Neuronal stem cell (in vitro differentiated cells): ENCODE data around the gene OSBPL1A.
A peak's percentile ranks its signal among the peaks of the same experiment; 100 is the strongest.

Source experiments
- DNase-seq: peaks from one replicate; pipeline ENCODE4 v3.0.0-alpha.2; 2013; ENCODE audit warnings: low spot score
- H2AFZ ChIP-seq: one replicate; pipeline ENCODE4 v1.6.1; 2013; ENCODE audit warnings: mild to moderate bottlenecking, low read length, inconsistent platforms
- H2AK5ac ChIP-seq: 2 replicates; pipeline ENCODE4 v1.6.1; 2013; ENCODE audit warnings: low read depth, mild to moderate bottlenecking, inconsistent platforms, low read length, moderate library complexity, mixed read lengths
- H2BK120ac ChIP-seq: 2 replicates; pipeline ENCODE4 v1.6.1; 2013; ENCODE audit warnings: low read depth, mild to moderate bottlenecking, inconsistent platforms, low read length, moderate library complexity, mixed read lengths
- H2BK12ac ChIP-seq: one replicate; pipeline ENCODE4 v1.6.1; 2013; ENCODE audit warnings: low read length, inconsistent platforms
- H2BK15ac ChIP-seq: 2 replicates; pipeline ENCODE4 v1.6.1; 2013; ENCODE audit warnings: mild to moderate bottlenecking, low read length, inconsistent platforms, mixed read lengths
- H2BK5ac ChIP-seq: one replicate; pipeline ENCODE4 v1.6.1; 2013; ENCODE audit warnings: inconsistent platforms, mild to moderate bottlenecking, low read length, moderate library complexity
- H3K14ac ChIP-seq: one replicate; pipeline ENCODE4 v1.6.1; 2013; ENCODE audit warnings: low read length, inconsistent platforms
- H3K18ac ChIP-seq: 2 replicates; pipeline ENCODE4 v1.6.1; 2013; ENCODE audit warnings: low read length, inconsistent platforms
- H3K23ac ChIP-seq: 2 replicates; pipeline ENCODE4 v1.6.1; 2013; ENCODE audit warnings: low read depth, mild to moderate bottlenecking, mixed read lengths, low read length, inconsistent platforms; ENCODE audit not compliant: poor library complexity
- H3K27ac ChIP-seq: replicated peaks from 3 replicates; pipeline ENCODE4 v1.5.1; 2013; ENCODE audit warnings: low read length, inconsistent platforms
- H3K27me3 ChIP-seq, 3 experiments: 2 replicates each; pipeline ENCODE4 v1.6.1; 2013; ENCODE audit warnings: low read length in 3 of 3, mild to moderate bottlenecking in 2 of 3, inconsistent platforms in 1 of 3, low read depth in 1 of 3, mixed read lengths in 1 of 3, moderate library complexity in 1 of 3; ENCODE audit not compliant: control insufficient read depth in 3 of 3, insufficient read depth in 3 of 3
- H3K36me3 ChIP-seq, 2 donors: replicated peaks in 1 of 2; 2 replicates each; pipeline ENCODE4 v1.6.1; 2013; ENCODE audit warnings: low read length in 2 of 2; ENCODE audit not compliant: control insufficient read depth in 2 of 2, insufficient read depth in 2 of 2
- H3K4ac ChIP-seq: 2 replicates; pipeline ENCODE4 v1.6.1; 2013; ENCODE audit warnings: inconsistent platforms, mild to moderate bottlenecking, low read length, moderate library complexity
- H3K4me1 ChIP-seq, 2 donors: 1 replicate in 1 of 2; 2 replicates in 1 of 2; pipeline ENCODE4 v1.6.1; 2013; ENCODE audit warnings: low read length in 2 of 2, low read depth in 1 of 2; ENCODE audit not compliant: control insufficient read depth in 2 of 2, insufficient read depth in 1 of 2
- H3K4me2 ChIP-seq: one replicate; pipeline ENCODE4 v1.6.1; 2013; ENCODE audit warnings: mild to moderate bottlenecking, low read length, inconsistent platforms; ENCODE audit not compliant: insufficient read depth, poor library complexity, severe bottlenecking
- H3K4me3 ChIP-seq, 2 donors: 2 replicates each; pipeline ENCODE4 v1.5.1; 2013; ENCODE audit warnings: low read length in 2 of 2, mild to moderate bottlenecking in 2 of 2, inconsistent platforms in 1 of 2, moderate library complexity in 1 of 2
- H3K79me1 ChIP-seq: one replicate; pipeline ENCODE4 v1.6.1; 2013; ENCODE audit warnings: low read depth, mild to moderate bottlenecking, inconsistent platforms, low read length, moderate library complexity
- H3K9ac ChIP-seq: one replicate; pipeline ENCODE4 v1.6.1; 2013; ENCODE audit warnings: mild to moderate bottlenecking, low read depth, low read length, inconsistent platforms; ENCODE audit not compliant: poor library complexity
- H3K9me3 ChIP-seq, 2 donors: replicated peaks in 1 of 2; 2 replicates each; pipeline versions ENCODE3 to v1.6.1; 2013; ENCODE audit warnings: low read length in 2 of 2, mild to moderate bottlenecking in 2 of 2, inconsistent platforms in 1 of 2, low read depth in 1 of 2, mixed read lengths in 1 of 2, moderate library complexity in 1 of 2; ENCODE audit not compliant: control insufficient read depth in 2 of 2, insufficient read depth in 1 of 2
- H4K8ac ChIP-seq: one replicate; pipeline ENCODE4 v1.6.1; 2013; ENCODE audit warnings: low read depth, mild to moderate bottlenecking, inconsistent platforms, low read length, moderate library complexity
- H4K91ac ChIP-seq: one replicate; pipeline ENCODE4 v1.6.1; 2013; ENCODE audit warnings: low read length, low read depth, mild to moderate bottlenecking, inconsistent platforms; ENCODE audit not compliant: poor library complexity
- WGBS, 2 donors: extraction: QIAGEN DNeasy Blood & Tissue Kit; methylation state at CpG; one replicate each; pipeline ENCODE4 v1.1.7; 2013; ENCODE audit warnings: missing lambda C conversion rate in 2 of 2, mixed read lengths in 1 of 2; ENCODE audit not compliant: insufficient read length in 2 of 2, insufficient replicate concordance in 1 of 2; ENCODE audit errors: extremely low coverage in 2 of 2; 5-methylcytosine and 5-hydroxymethylcytosine counted together

The OSBPL1A gene

DNA sequence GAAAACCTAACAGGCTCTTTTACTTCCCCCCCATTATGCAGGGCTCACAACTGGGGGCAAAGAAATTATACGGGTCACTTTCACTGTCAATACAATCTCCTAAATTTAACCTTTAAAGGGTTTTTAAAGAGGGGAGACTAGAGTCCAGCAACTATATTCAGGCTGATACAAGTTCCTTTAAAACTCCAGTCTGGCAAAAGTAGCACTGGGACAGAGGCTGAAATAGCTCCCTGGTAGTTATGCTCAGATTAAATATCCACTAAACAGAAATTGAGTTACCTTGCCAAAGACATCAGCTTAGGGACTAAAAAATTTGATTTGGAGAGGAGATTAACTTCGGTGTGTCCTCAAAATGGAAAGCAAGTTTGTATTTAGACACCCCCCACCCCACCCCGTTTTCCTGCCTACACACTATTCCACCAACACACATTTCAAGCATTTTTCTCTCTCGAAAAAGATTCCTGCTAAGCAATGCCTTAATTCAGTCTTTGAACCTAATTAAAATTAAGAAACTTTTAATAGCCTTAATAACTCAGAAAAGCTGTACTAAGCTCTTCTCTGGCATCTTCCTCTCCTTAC, 127.2 kb downstream of the OSBPL1A start:
- no peak overlapping the region for H3K4me2 ChIP-seq
- H3K79me1 ChIP-seq = no peaks in the 10 kb centered on the region
- WGBS, 2 donors = no CpG with 5 or more reads among the region's 4 CpGs
- peak overlapping the region; percentile 93 for H2AFZ ChIP-seq
- peaks cover 0 to 3% of the 10 kb centered on the region in 2 donors for H3K9me3 ChIP-seq
- peaks cover 4 to 5% of the 10 kb centered on the region in 2 donors for H3K4me1 ChIP-seq
- H3K14ac ChIP-seq = no peak overlapping the region
- H3K9ac ChIP-seq = no peak overlapping the region
- H2BK12ac ChIP-seq = no peak overlapping the region
- no peak overlapping the region for H3K4ac ChIP-seq
- no peak overlapping the region for H4K91ac ChIP-seq
- DNase-seq = no peak
- no peak overlapping the region for H4K8ac ChIP-seq
- no peak overlapping the region for H2BK15ac ChIP-seq
- no peak overlapping the region for H2AK5ac ChIP-seq
- H2BK5ac ChIP-seq = no peak overlapping the region
- no peak overlapping the region for H3K18ac ChIP-seq
- no peak overlapping the region for H3K23ac ChIP-seq
- no peak overlapping the region for H3K27ac ChIP-seq
- H3K27me3 ChIP-seq = no peaks in the 10 kb centered on the region
- H3K36me3 ChIP-seq = peaks cover 0 to 12% of the 10 kb centered on the region in 2 donors
- H3K4me3 ChIP-seq = peak overlapping the region; percentile 71 to 97
- no peak overlapping the region for H2BK120ac ChIP-seq

- Histone ChIP-seq H3K23ac (no peak overlapping the region), H4K8ac (no peak overlapping the region), H2AK5ac (no peak overlapping the region), H3K9me3 (peaks cover 0 to 3% of the 10 kb centered on the region in 2 donors), H3K27ac (no peak overlapping the region), H3K79me1 (no peaks in the 10 kb centered on the region), H3K9ac (no peak overlapping the region), H3K27me3 (no peaks in the 10 kb centered on the region), H3K18ac (no peak overlapping the region), H3K4me2 (no peak overlapping the region), H3K4me1 (peaks cover 4 to 5% of the 10 kb centered on the region in 2 donors), H3K4ac (no peak overlapping the region), H2AFZ (no peak overlapping the region), H2BK5ac (no peak overlapping the region), H2BK15ac (no peak overlapping the region), H4K91ac (no peak overlapping the region), H3K4me3 (no peak overlapping the region), H3K36me3 (peaks cover 0 to 18% of the 10 kb centered on the region in 2 donors), H2BK120ac (no peak overlapping the region), H2BK12ac (no peak overlapping the region), H3K14ac (no peak overlapping the region)
- WGBS, 2 donors = no CpG with 5 or more reads among the region's 10 CpGs
- DNase-seq = no peak
Observed at GRCh38 chr18:24268784-24269550, 128.7 kb downstream of the OSBPL1A start.

DNA sequence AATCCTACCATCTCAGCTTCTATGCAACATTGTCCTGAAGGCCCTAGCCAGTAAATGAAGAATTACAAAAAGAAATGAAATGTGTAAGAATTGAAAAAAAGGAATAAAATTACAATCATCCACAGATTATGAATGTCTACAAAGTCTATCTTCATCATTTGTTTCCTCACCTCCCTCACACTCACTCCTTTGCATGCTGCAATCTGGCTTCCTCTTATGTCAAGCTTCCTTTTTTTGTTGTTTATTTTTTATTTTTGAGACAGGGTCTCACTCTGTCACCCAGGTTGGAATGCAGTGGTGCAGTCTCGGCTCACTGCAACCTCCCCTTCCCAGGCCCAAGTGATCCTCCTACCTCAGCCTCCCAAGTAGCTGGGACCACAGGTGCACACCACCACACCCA, 129.7 kb downstream of the OSBPL1A start:
- Histone ChIP-seq H2BK5ac (no peak overlapping the region), H3K36me3 (peaks cover 0 to 18% of the 10 kb centered on the region in 2 donors), H3K14ac (no peak overlapping the region), H2AK5ac (no peak overlapping the region), H3K27ac (no peak overlapping the region), H2BK15ac (no peak overlapping the region), H3K4me3 (no peak overlapping the region), H3K4me1 (peaks cover 4 to 5% of the 10 kb centered on the region in 2 donors), H3K23ac (no peak overlapping the region), H3K79me1 (no peaks in the 10 kb centered on the region), H4K91ac (no peak overlapping the region), H3K4ac (no peak overlapping the region), H3K9ac (no peak overlapping the region), H3K4me2 (no peak overlapping the region), H2BK12ac (no peak overlapping the region), H4K8ac (no peak overlapping the region), H3K27me3 (no peaks in the 10 kb centered on the region), H3K18ac (no peak overlapping the region), H3K9me3 (peaks cover 0 to 3% of the 10 kb centered on the region in 2 donors), H2AFZ (no peak overlapping the region), H2BK120ac (no peak overlapping the region)
- WGBS, 2 donors = no CpG with 5 or more reads among the region's 1 CpG
- no peak for DNase-seq

DNA sequence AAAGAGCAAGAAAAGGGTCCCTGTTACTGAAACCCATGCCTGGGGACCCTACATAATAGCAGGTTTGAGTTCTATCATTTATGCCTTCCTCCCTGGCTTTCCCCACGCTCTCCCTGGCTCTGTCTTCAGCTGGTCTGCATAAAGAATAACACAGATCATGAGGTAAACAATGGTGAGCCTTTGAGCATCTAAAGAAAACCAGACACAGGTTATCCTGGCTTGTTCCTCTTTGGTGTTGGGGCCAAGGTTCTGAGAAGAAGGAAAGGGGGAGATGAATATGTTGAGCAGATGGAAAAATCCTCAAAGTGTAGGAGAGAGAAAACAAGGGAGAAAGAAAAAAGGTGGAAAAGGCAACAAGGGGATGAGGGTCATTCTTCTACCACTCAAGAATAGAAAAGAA, 131.5 kb downstream of the OSBPL1A start:
- Histone ChIP-seq H3K9me3 (peaks cover 0 to 3% of the 10 kb centered on the region in 2 donors), H3K79me1 (no peaks in the 10 kb centered on the region), H3K4me3 (no peak overlapping the region), H3K23ac (no peak overlapping the region), H2BK120ac (no peak overlapping the region), H2BK15ac (no peak overlapping the region), H2BK12ac (no peak overlapping the region), H2BK5ac (no peak overlapping the region), H3K4me2 (no peak overlapping the region), H3K27ac (no peak overlapping the region), H4K8ac (no peak overlapping the region), H3K36me3 (peaks cover 0 to 18% of the 10 kb centered on the region in 2 donors), H3K9ac (no peak overlapping the region), H3K18ac (no peak overlapping the region), H3K4ac (no peak overlapping the region), H3K27me3 (no peaks in the 10 kb centered on the region), H3K14ac (no peak overlapping the region), H3K4me1 (peaks cover 0 to 5% of the 10 kb centered on the region in 2 donors), H4K91ac (no peak overlapping the region), H2AFZ (no peak overlapping the region), H2AK5ac (no peak overlapping the region)
- no CpG with 5 or more reads among the region's 1 CpG for WGBS, 2 donors
- DNase-seq = no peak
